GM18499 (cell line): Measurements from ENCODE around the gene MC2R.

Experiments
- ATAC-seq: cut with Tn5 transposase; IDR thresholded peaks from one replicate; pipeline ENCODE4 v1.9.1; 2021; ENCODE audit warnings: moderate number of reproducible peaks; ENCODE audit not compliant: insufficient read depth, unreplicated experiment

The MC2R gene

DNA sequence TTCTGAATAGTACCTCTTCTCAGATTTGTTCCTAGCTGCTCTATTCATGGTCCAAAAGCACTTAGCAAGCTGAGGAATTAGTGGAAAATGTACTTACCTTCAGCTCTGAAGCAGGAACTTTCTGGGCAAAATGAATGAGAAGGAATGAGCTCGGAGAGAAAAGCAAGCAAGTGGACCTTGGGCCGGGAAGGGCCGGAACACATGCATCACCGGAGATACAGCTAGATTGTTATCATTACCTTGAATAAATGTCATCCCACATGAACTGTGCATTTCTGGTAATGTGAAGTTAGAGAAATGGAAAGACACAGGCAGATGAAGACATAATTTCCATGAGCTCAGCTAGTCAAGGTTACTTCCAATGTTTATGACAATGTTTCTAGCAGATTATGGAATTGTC lies at the start of gene MC2R:
Gene MC2R (minus strand): TSS at position 146 of the 400 bp plus-strand sequence. CDS start 30,018 bp downstream, outside the sequence.
- no peak for ATAC-seq

DNA sequence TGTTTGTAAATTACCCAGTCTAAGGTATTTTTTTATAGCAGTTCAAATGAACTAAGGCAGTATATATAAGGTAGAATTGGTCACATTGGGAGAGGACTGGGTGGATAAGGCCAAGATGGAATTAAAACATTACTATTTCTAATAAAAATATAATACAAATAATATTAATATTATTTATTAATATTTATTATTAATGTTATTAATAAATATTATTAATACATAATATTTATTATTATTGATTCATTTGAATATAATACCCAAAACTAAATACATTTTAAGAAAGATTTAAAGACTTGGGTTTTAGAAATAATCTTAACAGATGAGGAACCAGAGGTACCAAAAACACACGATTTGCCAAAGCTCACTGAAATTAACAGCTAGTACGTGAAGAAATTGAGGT lies 30.5 kb upstream of the MC2R start:
- no peak for ATAC-seq

DNA sequence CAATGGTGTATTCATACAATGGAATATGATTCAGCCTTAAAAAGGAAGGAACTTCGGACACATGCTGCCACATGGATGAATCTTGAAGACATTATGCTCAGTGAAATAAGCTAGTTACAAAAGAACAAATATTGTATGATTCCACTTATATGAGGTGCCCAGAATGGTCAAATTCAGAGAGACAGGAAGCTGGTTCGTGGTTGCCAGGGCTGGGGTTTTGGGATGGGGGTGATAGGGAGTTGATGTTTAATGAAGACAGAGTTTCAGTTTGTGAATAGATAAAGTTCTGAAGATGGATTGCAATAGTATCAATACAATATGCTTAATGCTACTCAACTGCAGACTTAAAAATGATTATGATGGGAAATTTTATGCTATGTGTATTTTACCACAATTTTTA lies 28.0 kb upstream of the MC2R start:
- ATAC-seq, result no peak

DNA sequence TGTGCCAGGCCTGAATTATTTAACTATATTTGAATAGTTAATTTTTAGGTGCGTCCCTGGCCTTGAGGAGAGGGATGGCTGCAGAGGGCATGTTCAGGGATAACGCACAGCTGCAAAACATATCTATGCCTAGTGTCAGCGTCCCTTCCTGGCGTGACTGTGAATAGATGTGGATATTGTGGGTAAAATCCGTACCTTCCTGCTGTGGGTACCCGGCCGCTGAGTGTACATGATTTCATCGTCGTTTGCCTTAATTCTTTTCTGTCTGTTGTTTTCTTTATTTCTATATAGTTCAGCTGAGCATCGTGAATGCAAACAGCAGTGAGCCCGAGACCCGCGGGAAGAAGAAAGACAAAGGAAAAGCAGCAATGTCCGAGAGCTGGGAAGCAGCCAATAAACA lies 25.0 kb upstream of the MC2R start:
- ATAC-seq, result no peak

DNA sequence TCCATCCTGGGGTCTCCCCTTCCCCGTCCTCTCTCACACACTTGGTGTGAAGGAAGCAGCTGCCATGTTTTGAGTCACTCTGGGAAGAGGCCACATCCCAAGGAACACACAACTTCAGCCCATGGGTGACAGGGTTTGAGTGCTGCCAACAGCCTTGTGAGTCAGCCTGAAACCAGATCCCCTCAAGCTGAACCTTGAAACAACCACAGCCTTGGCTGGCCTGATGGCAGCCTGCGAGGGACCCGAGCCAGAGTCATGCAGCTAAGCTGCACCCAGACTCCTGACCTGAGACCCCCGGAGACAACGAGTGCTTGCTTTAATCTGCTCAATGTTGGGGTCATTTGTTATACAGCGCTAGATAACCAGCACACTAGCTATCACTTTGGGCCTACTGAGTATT lies 19.3 kb upstream of the MC2R start:
- ATAC-seq, result no peak

DNA sequence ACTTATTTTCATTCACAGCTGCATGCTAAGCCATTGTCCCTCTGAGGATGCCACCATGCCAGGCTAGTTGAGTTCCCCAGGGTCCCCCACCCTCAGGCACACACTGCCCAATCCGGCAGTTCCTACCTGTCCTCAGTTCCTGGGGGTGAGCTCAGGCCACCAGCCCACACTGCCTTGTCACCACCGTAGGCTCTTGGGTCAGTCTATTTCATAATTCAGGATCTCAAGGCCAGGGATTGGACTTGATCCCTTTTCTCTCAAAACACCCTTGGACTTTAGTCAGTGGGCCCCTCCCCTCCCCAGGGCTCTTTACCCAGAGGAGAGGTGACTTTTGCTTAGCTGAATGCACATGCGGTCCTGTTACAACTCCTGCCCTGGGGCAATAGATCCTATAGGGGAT lies 18.7 kb upstream of the MC2R start:
- no peak for ATAC-seq

DNA sequence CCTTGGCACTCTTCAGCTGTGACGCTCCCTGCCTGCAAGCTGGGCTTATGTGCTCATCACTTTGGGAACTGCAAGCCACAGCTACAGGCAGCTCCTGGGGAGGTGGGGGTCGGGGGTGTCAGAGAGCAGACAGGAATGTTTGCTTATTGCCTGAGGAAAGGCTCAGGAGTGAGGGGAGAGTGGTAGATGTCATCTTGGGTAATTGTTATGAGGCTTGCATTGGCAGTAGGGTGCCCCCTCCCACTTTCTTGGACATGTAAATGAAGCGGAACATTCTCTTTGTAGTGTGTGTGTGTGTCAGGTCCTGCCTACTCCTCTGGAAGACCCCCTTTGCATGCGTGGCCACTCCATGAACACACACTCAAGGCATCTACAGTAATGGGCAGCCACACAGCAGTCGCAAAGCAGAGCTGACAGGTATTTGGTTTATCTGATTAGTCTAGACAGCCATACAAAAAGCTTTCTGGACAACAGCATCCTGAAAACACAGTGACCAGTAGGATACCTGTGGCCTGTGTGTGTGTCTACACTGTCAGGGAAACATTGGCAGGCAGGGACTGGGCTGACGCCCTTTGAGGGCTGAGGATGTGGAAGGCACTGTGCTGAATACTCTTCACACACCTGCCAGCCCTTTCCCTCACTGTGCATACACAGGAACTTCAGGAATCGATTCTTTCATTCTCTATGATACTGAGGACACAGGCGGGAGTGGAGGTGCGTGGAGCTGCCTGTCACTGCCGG lies 17.1 kb upstream of the MC2R start:
- ATAC-seq, result no peak

DNA sequence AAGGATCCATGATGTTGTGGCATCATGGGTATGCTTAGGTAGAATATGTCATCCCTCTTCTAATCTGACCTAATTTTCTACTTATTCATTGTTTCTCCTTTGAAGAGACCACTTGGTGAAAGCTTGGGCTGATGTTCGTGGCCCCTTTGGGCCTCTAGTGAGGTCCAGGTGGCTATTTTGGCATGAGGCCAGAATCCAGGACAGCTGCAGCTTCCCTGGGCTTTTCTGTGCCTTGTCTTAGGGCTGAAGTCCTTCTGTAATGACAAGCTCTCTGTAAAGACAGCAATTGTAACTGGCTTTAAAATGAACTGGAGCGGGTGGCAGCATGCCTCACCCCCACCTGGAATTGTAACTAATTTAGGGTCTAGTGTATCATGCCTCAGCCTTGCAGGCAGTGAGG lies 15.6 kb upstream of the MC2R start:
- no peak for ATAC-seq

DNA sequence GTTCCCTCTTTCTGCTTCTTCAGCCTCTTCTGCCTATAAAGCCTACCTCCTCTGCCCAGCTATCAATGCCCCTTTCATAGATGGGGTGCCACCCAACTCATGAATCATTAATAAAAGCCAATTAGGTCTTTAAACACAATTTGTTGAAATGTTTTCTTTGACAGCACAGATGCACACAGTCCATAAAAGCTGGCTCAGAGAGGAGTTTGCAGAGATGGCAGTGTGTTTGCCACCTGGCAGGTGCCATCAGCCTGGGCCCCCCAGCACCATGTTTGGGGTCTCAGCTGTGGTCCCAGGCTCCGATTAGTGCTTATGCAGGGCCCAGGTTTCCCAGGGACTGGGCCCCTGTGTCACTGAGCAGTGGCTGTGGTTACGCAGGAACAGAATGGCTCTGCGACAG lies 7.9 kb upstream of the MC2R start:
- ATAC-seq, result no peak

DNA sequence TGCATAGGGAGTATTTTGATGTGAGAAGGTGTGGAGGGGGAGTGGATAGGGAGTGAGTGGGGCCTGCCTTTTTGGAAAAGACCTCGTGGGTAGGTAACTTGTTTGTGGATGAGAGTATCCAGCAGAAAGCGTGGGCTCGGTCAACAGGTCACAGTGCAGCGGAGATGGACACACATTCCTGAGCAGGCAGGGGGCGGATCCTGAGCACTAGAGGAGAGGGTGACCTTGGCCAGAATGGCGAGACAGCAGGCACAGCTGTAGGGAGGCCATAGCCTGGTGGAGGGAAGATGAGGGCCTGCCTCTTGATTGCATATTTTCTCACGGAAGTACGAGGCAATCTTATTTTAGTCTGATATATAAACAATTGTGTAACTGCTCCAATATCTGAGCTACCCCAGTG lies 3.6 kb upstream of the MC2R start:
- ATAC-seq, result no peak

DNA sequence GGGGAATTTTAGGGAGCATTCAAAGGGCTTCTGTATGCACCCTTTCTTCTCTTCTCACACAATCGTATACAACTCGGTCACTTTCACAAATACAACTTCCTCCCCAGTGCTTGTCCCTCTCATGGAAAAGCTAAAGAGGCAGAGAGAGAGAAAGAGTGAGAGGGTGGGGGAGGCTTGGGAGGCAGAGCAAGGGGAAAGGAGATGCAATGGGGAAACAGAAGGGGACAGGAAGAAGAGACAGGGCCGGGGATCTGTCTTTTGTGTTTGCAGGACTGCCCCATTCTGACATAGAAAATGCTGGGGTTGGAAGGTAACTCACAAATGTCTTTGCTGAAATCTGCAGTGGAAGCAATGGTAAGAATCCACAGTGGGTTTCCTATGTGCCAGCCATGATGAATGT lies 2.1 kb upstream of the MC2R start:
- ATAC-seq, result no peak

DNA sequence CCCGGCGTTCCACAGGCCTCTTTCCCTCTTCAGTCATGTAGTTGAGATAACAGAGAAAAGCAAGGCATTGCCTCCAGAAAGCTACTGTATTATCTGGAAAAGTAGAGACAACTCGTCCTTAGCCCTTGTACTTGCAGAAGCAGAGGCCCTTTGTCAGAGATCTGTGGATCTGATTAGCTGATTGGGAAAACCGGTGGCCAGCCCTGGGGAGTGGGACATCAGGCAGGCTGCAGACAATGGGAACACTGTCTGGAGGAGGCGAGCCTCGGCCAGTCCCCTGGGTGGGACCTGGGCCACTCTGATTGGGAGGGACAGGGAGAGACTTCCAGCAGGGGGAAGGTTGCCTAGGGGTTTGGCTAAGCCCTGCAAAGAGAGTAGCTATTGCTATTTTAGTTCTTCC lies 1.2 kb upstream of the MC2R start:
- no peak for ATAC-seq

DNA sequence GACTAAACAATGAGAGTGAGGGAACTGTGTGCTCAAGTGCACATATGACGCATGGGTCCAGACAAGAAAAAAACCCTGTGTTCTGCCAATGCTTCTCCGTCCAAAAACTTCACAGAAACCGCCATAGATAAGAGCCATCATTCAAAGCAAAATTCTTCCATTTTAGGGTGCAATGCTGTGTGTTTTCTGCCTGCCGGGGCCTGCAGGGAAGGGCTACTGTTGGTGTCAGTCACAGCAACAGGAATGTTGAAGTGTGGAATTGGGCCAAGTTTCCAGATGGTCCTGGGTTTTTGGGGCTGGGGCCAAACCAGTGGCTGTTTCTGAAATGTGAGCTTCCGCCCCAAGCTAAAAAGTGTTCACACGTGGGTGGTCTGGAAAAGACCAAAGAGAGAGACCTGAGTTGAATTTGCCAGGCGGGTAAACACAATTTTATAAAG lies 677 bp upstream of the MC2R start:
- ATAC-seq, result no peak

DNA sequence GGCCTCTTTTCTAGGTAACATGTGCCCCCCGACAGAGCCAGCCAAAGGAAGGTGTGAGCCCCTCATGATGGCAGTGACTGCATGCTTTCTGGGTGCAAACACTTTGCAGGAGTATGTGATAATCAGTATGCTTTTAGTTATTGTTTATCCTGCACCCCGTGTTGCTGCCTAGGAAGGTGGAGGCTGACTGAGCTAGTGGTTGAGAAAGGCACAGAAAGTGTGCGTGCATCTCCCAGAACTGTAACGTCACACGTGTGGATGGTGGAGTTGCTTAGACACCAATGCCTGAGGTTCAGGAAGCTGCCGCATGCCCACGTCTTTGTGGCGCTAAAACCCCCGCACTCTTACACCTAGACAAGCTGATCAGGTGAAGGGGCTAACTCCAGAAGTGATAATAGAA lies 580 bp downstream of the MC2R start:
- no peak for ATAC-seq

DNA sequence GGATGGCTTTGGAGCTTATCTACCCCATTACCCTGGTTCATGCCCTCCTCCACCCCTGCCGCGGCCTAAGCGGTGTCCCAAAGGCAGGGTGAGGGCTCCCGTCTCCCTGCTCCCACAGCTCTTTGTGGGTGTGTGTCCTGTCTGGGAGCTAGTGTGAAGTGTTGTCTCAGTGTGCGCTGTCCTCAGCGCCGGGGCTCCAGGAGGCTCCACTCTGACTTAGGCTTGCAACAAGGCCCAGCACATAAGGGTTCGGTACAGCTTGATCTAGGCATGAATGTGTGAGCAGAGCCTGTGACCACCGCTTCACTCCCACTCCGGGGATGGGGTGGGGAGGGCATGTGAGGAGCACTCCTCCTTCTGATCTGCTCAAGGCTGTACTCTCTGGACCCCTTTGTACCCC lies 1.2 kb downstream of the MC2R start:
- no peak for ATAC-seq

DNA sequence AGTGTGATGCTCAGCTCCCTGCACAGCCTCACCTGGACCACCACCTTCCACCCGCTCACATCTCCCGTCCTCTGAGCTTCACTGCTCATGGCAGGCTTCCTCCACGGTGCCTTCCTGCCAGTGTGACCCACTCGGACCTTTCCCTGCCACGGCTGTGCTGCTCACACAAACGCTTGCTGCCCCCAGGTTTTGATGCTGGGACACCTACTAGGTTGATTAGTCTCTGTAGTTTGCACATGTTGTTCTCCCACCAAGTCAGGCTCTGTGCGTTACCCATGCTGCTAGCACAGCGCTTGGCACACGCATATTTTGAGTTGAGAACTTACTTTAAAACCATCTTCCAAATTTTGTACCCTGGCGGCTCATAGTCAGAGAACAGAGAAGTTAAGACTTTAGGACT lies 2.1 kb downstream of the MC2R start:
- no peak for ATAC-seq

DNA sequence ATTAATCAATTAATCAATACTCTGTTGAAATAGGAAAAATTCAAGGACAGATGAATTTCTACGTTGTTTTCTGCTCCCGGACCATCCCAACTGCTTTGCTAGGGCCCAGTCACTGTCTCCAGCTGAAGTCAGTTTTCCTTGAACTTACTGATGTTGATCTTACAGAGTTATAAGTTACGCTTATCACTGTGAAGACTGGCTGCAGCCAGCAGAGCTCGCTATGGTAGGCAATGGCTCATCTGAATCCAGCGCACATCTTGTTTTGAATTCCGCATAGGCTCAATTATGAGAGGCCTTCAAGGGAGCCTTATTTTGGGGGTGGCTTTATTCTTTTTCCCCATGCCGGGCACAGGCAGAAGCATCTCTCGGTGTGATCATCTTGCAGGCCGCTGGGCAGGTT lies 2.7 kb downstream of the MC2R start:
- no peak for ATAC-seq

DNA sequence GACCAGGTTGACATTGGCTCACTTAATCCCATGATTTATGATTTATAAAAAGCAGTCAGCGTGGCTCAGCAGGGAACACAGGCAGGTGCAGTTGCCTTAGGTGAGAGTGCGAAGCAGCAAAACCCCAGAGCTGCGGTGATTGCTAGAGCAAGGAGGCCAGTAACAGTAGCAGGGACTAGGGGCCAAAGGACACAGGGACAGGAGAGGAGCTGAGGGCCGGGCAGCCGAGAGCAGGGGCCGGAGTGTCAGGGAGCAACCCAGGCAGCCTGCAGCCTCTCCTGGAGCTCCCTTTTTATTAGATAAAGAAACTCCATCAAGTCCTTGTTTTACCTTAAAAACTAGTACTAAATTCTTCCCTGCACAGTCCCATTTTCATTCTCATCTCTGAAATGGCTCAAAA lies 4.3 kb downstream of the MC2R start:
- ATAC-seq, result no peak

DNA sequence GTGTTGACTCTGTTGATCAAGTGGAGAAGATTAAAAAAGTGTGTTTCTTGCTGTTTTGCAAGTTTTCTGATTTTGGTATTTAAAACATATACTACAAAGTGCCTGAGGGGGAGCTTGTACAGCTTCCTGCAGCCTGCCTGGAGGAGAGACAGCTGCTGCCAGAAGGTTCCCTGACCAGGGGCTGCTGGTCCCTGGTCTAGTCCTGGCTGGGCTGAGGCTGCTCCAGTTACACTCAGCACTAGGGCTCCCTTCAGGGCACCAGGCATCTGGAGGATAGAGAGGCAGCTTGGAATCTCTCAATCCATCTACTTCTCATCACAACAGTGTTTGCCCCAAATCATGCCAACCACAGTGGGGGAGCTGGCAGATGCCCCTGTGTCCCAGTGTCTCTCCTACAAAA lies 4.8 kb downstream of the MC2R start:
- no peak for ATAC-seq

DNA sequence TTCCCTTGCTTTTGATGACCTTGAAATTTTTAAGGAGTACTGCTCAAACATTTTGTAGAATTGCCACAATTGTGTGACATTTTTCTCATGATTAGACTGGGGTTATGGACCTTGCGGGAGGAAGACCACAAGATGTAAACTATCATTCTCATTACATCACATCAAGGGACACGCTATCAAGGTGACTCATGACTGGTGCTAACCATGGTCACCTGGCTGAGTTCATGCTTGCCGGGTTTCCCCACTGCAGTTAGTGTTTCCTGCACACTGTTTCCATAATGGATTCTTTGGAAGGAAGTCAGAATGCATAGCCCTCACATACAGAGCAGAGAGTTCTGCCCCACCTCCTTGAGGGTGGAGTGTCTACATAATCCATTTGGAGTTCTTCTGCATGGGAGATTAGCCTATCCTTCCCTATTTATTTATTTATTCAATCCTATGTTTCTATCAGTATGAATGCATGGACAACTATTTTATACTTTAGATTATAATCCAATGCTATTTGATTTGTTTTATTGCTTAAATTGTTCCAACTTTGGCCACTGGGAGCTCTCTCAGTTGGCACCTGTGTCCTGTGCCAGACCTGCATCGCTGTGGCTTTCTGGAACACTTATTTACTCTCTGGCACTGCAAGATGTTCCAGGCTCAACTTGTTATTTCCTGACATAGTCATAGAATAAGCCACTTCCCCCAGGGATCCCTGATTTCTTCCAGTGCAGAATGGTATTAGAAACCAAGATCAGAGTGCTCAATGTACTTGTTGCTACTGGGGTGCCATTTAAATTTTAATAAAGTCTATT lies 6.0 kb downstream of the MC2R start:
- ATAC-seq, result no peak

DNA sequence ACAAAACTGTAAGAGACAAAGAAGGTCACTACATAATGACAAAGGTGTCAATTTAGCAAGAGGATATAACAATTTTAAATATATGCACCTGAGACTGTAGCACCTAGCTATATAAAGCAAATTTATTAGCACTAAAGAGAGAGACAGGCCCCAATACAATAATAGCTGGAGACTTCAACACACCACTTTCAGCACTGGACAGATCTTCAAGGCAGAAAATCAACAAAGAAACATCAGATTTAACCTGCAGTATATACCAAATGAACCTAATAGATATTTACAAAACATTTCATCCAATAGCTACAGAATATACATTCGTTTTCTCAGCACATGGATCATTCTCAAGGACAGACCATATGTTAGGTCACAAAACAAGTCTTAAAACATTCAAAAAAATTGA lies 14.7 kb downstream of the MC2R start:
- ATAC-seq, result no peak

DNA sequence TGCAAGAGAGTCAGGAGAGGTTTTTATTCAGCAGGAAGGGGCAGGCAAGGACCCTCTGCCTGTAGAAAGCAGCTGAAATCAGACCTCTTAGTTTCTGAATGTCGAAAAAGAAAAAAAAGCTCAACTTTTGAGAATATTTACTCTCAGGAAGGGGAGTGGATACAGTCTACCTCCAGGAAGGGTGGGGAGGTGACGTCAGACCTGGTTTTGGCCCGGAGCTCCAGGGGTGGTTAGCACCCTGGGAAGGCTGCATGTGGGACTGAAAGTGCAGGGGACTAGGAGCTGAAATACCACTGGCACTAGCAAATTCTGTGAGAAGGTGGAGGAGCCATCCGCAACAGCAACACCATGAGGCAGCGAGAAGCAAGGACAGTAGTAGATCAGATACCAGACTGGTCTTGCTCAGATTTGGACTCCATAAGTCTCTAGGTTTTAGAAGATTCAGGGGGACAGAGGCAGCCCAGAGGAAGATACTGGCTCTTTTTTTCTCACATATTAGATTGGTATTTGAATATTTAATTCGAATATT lies 19.8 kb downstream of the MC2R start:
- ATAC-seq, result no peak
